Measurements from ENCODE around the gene PTPRM.

PTPRM gene

GRCh38 chr18:8215741-8216140 is 648.6 kb downstream of the PTPRM start:
- ChIA-PET POLR2A (no interaction called here), CTCF (interaction anchor here (0.6 kb wide), 1 partner anchor 105 kb away, joined by 5 read pairs; no protein-coding TSS in a partner anchor)
- Histone ChIP-seq H3K27ac (ENCODE audit: extremely low read depth, low read depth, low read length) (no peak overlapping the region), H3K4me3 (ENCODE audit: low read depth, low read length) (no peak overlapping the region), H3K9me3 (ENCODE audit: control insufficient read depth, insufficient read depth, low read depth, low read length) (no peaks in the 10 kb centered on the region), H3K4me1 (ENCODE audit: control insufficient read depth, insufficient read depth, low read length) (peaks cover 8% of the 10 kb centered on the region; the same call in 1 of the 2 replicates), H3K36me3 (ENCODE audit: control insufficient read depth in 2 of 2, insufficient read depth in 1 of 2, low read length in 2 of 2) (no peaks in the 10 kb centered on the region)
- TF ChIP-seq ZNF341 (tag by site-specific recombination; IDR thresholded peaks at IDR 0.05; ENCODE audit: low read depth) = no peak
- TF ChIP-seq, protein P1, sequence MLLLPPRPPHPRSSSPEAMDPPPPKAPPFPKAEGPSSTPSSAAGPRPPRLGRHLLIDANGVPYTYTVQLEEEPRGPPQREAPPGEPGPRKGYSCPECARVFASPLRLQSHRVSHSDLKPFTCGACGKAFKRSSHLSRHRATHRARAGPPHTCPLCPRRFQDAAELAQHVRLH (tag by site-specific recombination; IDR thresholded peaks at IDR 0.05) = no peak
- TF ChIP-seq ZNF324 (tag by site-specific recombination; IDR thresholded peaks at IDR 0.05) = no peak
- no peak for TF ChIP-seq KLF16 (tag by site-specific recombination; IDR thresholded peaks at IDR 0.05)
- no peak for TF ChIP-seq ZNF830 (tag by site-specific recombination; IDR thresholded peaks at IDR 0.05; ENCODE audit: low read depth)
- no peak for TF ChIP-seq ZNF391 (tag by site-specific recombination; IDR thresholded peaks at IDR 0.05; ENCODE audit: borderline replicate concordance, low read depth)
- no peak for TF ChIP-seq ZNF701 (tag by site-specific recombination; IDR thresholded peaks at IDR 0.05)
- TF ChIP-seq ZIC2 (tag by site-specific recombination; IDR thresholded peaks at IDR 0.05) = no peak
- no peak for TF ChIP-seq AEBP2 (tag by site-specific recombination; IDR thresholded peaks at IDR 0.05; ENCODE audit: borderline replicate concordance)
- TF ChIP-seq ZNF501 (tag by site-specific recombination; IDR thresholded peaks at IDR 0.05) = no peak
- no peak for TF ChIP-seq ZNF211 (tag by site-specific recombination; IDR thresholded peaks at IDR 0.05; ENCODE audit: low read depth)
- TF ChIP-seq, protein P2, sequence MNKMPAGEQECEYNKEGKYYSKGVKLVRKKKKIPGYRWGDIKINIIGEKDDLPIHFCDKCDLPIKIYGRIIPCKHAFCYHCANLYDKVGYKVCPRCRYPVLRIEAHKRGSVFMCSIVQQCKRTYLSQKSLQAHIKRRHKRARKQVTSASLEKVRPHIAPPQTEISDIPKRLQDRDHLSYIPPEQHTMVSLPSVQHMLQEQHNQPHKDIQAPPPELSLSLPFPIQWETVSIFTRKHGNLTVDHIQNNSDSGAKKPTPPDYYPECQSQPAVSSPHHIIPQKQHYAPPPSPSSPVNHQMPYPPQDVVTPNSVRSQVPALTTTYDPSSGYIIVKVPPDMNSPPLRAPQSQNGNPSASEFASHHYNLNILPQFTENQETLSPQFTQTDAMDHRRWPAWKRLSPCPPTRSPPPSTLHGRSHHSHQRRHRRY (tag by site-specific recombination; IDR thresholded peaks at IDR 0.05) = no peak
- TF ChIP-seq ZNF19 (tag by site-specific recombination; IDR thresholded peaks at IDR 0.05; ENCODE audit: low read depth) = no peak
- TF ChIP-seq ZNF223 (tag by site-specific recombination; IDR thresholded peaks at IDR 0.05) = no peak

- no peak overlapping the region for H3K27ac ChIP-seq (ENCODE audit: extremely low read depth, low read depth, low read length)
- H3K4me1 ChIP-seq (ENCODE audit: control insufficient read depth, insufficient read depth, low read length) = peaks cover 8% of the 10 kb centered on the region; the same call in 1 of the 2 replicates
- POLR2A ChIA-PET = no interaction called here
- no peaks in the 10 kb centered on the region for H3K9me3 ChIP-seq (ENCODE audit: control insufficient read depth, insufficient read depth, low read depth, low read length)
- no peaks in the 10 kb centered on the region for H3K36me3 ChIP-seq (ENCODE audit: control insufficient read depth in 2 of 2, insufficient read depth in 1 of 2, low read length in 2 of 2)
- H3K4me3 ChIP-seq (ENCODE audit: low read depth, low read length) = no peak overlapping the region
- CTCF ChIA-PET = no interaction called here
- no peak for TF ChIP-seq ZNF654 (tag by site-specific recombination; IDR thresholded peaks at IDR 0.05; ENCODE audit: low read depth)
- no peak for TF ChIP-seq ZNF121 (tag by site-specific recombination; IDR thresholded peaks at IDR 0.05)
- TF ChIP-seq ZFP37 (tag by site-specific recombination; IDR thresholded peaks at IDR 0.05) = no peak
- TF ChIP-seq ZNF341 (tag by site-specific recombination; IDR thresholded peaks at IDR 0.05; ENCODE audit: low read depth) = no peak
- TF ChIP-seq ZNF362 (tag by site-specific recombination; IDR thresholded peaks at IDR 0.05) = no peak
- TF ChIP-seq ZNF239 (tag by site-specific recombination; IDR thresholded peaks at IDR 0.05) = no peak
- no peak for TF ChIP-seq PRDM1 (tag by site-specific recombination; IDR thresholded peaks at IDR 0.05)
- no peak for TF ChIP-seq ZNF311 (tag by site-specific recombination; IDR thresholded peaks at IDR 0.05; ENCODE audit: borderline replicate concordance)
- TF ChIP-seq ZNF18 (tag by site-specific recombination; IDR thresholded peaks at IDR 0.05) = no peak
- TF ChIP-seq BCL11B (tag by site-specific recombination; IDR thresholded peaks at IDR 0.05; ENCODE audit: low read depth) = no peak
- TF ChIP-seq ZNF146 (tag by site-specific recombination; IDR thresholded peaks at IDR 0.05) = no peak
- TF ChIP-seq, protein P3, sequence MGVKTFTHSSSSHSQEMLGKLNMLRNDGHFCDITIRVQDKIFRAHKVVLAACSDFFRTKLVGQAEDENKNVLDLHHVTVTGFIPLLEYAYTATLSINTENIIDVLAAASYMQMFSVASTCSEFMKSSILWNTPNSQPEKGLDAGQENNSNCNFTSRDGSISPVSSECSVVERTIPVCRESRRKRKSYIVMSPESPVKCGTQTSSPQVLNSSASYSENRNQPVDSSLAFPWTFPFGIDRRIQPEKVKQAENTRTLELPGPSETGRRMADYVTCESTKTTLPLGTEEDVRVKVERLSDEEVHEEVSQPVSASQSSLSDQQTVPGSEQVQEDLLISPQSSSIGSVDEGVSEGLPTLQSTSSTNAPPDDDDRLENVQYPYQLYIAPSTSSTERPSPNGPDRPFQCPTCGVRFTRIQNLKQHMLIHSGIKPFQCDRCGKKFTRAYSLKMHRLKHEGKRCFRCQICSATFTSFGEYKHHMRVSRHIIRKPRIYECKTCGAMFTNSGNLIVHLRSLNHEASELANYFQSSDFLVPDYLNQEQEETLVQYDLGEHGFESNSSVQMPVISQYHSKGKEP (tag by site-specific recombination; IDR thresholded peaks at IDR 0.05) = no peak
- TF ChIP-seq, protein P4, sequence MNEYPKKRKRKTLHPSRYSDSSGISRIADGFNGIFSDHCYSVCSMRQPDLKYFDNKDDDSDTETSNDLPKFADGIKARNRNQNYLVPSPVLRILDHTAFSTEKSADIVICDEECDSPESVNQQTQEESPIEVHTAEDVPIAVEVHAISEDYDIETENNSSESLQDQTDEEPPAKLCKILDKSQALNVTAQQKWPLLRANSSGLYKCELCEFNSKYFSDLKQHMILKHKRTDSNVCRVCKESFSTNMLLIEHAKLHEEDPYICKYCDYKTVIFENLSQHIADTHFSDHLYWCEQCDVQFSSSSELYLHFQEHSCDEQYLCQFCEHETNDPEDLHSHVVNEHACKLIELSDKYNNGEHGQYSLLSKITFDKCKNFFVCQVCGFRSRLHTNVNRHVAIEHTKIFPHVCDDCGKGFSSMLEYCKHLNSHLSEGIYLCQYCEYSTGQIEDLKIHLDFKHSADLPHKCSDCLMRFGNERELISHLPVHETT (tag by site-specific recombination; IDR thresholded peaks at IDR 0.05) = no peak
Measured at GRCh38 chr18:8217051-8217564, 650.0 kb downstream of the PTPRM start.

All from HEK293 (cell line).